H1 (cell line): ENCODE measurements around the gene DPH5. TPM values are rescaled to one million over a fixed set of nuclear protein-coding genes. Genes with fewer than 3 reads are reported as not detected.

Experiments
- CTCF ChIA-PET: fragments of 300-600 bp; sonication (Branson Sonifier 250); formaldehyde crosslinking; loops from one replicate; lab custom pipeline; 2021; ENCODE audit not compliant: partially characterized antibody; lab: Charles Lee
- POLR2A ChIA-PET: fragments of 300-600 bp; sonication (Branson Sonifier 250); formaldehyde crosslinking; loops from one replicate; lab custom pipeline; 2021; ENCODE audit warnings: inconsistent platforms; ENCODE audit not compliant: partially characterized antibody; lab: Charles Lee
- DNase-seq, 2 experiments: peaks; one replicate each; pipeline versions ENCODE4 v3.0.0 to v3.0.0-alpha.2; 2010 to 2022; ENCODE audit warnings: low spot score in 2 of 2, low read depth in 1 of 2, mixed read lengths in 1 of 2
- FAIRE-seq: peaks from 2 replicates; lab custom pipeline; 2011; peaks lifted over from hg19 to GRCh38; lab: Jason Lieb, UNC
- H2AFZ ChIP-seq: 2 replicates; pipeline ENCODE4 v1.8.1; 2012; ENCODE audit warnings: low read length, inconsistent platforms
- H2AK5ac ChIP-seq: 2 replicates; pipeline ENCODE4 v1.6.1; 2013; ENCODE audit warnings: low read depth, low read length
- H2BK120ac ChIP-seq: replicated peaks from 2 replicates; pipeline ENCODE3; 2013; ENCODE audit warnings: low read depth, low read length, inconsistent platforms
- H2BK12ac ChIP-seq: 2 replicates; pipeline ENCODE4 v1.6.1; 2013; ENCODE audit warnings: low read depth, low read length
- H2BK15ac ChIP-seq: 2 replicates; pipeline ENCODE4 v1.6.1; 2013; ENCODE audit warnings: low read length
- H2BK20ac ChIP-seq: 2 replicates; pipeline ENCODE4 v1.6.1; 2013; ENCODE audit warnings: low read length
- H2BK5ac ChIP-seq: 2 replicates; pipeline ENCODE4 v1.6.1; 2013; ENCODE audit warnings: low read depth, low read length
- H3K14ac ChIP-seq: 2 replicates; pipeline ENCODE4 v1.6.1; 2013; ENCODE audit warnings: inconsistent platforms; ENCODE audit not compliant: insufficient read length
- H3K18ac ChIP-seq: 2 replicates; pipeline ENCODE4 v1.6.1; 2013; ENCODE audit warnings: low read length; ENCODE audit errors: extremely low read depth
- H3K23ac ChIP-seq: 2 replicates; pipeline ENCODE4 v1.6.1; 2013; ENCODE audit warnings: inconsistent platforms; ENCODE audit not compliant: insufficient read length
- H3K23me2 ChIP-seq: 2 replicates; pipeline ENCODE4 v1.6.1; 2013; ENCODE audit warnings: low read depth, low read length
- H3K27ac ChIP-seq: 2 replicates; pipeline ENCODE4 v1.6.1; 2011; ENCODE audit warnings: low read depth, low read length, inconsistent platforms
- H3K27me3 ChIP-seq, 4 experiments: replicated peaks in 1 of 4; 1 replicate in 1 of 4; 2 replicates in 3 of 4; pipeline versions ENCODE4 v1.6.1 to v1.8.1; 2011 to 2013; ENCODE audit warnings: low read length in 3 of 4, mild to moderate bottlenecking in 3 of 4, inconsistent platforms in 2 of 4, mixed read lengths in 2 of 4, moderate library complexity in 1 of 4; ENCODE audit not compliant: control insufficient read depth in 3 of 4, insufficient read depth in 3 of 4; ENCODE audit errors: extremely low read depth in 1 of 4
- H3K36me3 ChIP-seq, 4 experiments: 2 replicates each; pipeline versions ENCODE4 v1.6.1 to v1.8.1; 2011 to 2013; ENCODE audit warnings: mild to moderate bottlenecking in 4 of 4, low read length in 3 of 4, moderate library complexity in 2 of 4, control low read depth in 1 of 4, inconsistent platforms in 1 of 4; ENCODE audit not compliant: insufficient read depth in 4 of 4, control insufficient read depth in 2 of 4
- H3K4ac ChIP-seq: replicated peaks from 2 replicates; pipeline ENCODE3; 2013; ENCODE audit warnings: low read length, low read depth, mixed read lengths, inconsistent platforms; ENCODE audit not compliant: insufficient read length
- H3K4me1 ChIP-seq, 4 experiments: replicated peaks in 1 of 4; 1 replicate in 1 of 4; 2 replicates in 3 of 4; pipeline versions ENCODE4 v1.6.1 to v1.8.1; 2011 to 2013; ENCODE audit warnings: low read length in 3 of 4, inconsistent platforms in 2 of 4, mixed read lengths in 1 of 4; ENCODE audit not compliant: insufficient read depth in 4 of 4, control insufficient read depth in 3 of 4
- H3K4me2 ChIP-seq, 2 experiments: 2 replicates each; pipeline versions ENCODE4 v1.6.1 to v1.8.1; 2011 to 2013; ENCODE audit warnings: low read depth in 2 of 2, low read length in 2 of 2, control low read depth in 1 of 2, inconsistent platforms in 1 of 2, mild to moderate bottlenecking in 1 of 2; ENCODE audit not compliant: insufficient read depth in 1 of 2
- H3K4me3 ChIP-seq, 4 experiments: fragments of 200-600, 300-600 bp in 1 of 4; sonication (generic), shearing (Covaris generic), sonication (Bioruptor Twin) in 1 of 4; 2 replicates each; pipeline versions ENCODE4 v1.5.1 to v1.8.1; 2011 to 2016; ENCODE audit warnings: low read length in 4 of 4, low read depth in 3 of 4, control low read depth in 2 of 4, inconsistent platforms in 2 of 4, mild to moderate bottlenecking in 2 of 4, mixed read lengths in 1 of 4, moderate library complexity in 1 of 4; ENCODE audit not compliant: insufficient read depth in 2 of 4; ENCODE audit errors: extremely low read depth in 1 of 4
- H3K56ac ChIP-seq: replicated peaks from 2 replicates; pipeline ENCODE3; 2013; ENCODE audit warnings: low read depth, mild to moderate bottlenecking, mixed read lengths, low read length, inconsistent platforms; ENCODE audit not compliant: insufficient read length
- H3K79me1 ChIP-seq: 2 replicates; pipeline ENCODE4 v1.6.1; 2013; ENCODE audit warnings: low read depth, low read length, control low read depth
- H3K79me2 ChIP-seq, 2 experiments: 2 replicates each; pipeline versions ENCODE4 v1.6.1 to v1.8.1; 2012 to 2013; ENCODE audit warnings: low read length in 2 of 2, mild to moderate bottlenecking in 2 of 2, inconsistent platforms in 1 of 2; ENCODE audit not compliant: insufficient read depth in 2 of 2, control insufficient read depth in 1 of 2
- H3K9ac ChIP-seq, 4 experiments: replicated peaks in 1 of 4; 1 replicate in 1 of 4; 2 replicates in 3 of 4; pipeline versions ENCODE4 v1.6.1 to v1.8.1; 2011 to 2013; ENCODE audit warnings: low read depth in 3 of 4, low read length in 3 of 4, control low read depth in 2 of 4, mild to moderate bottlenecking in 2 of 4, moderate library complexity in 2 of 4, inconsistent platforms in 1 of 4; ENCODE audit errors: extremely low read depth in 1 of 4
- H3K9me3 ChIP-seq, 2 experiments: 2 replicates each; pipeline versions ENCODE4 v1.6.1 to v1.8.1; 2012 to 2013; ENCODE audit warnings: mild to moderate bottlenecking in 2 of 2, moderate library complexity in 2 of 2, control low read depth in 1 of 2, inconsistent platforms in 1 of 2, low read depth in 1 of 2, low read length in 1 of 2, mixed read lengths in 1 of 2; ENCODE audit not compliant: insufficient read depth in 2 of 2
- H4K20me1 ChIP-seq, 2 experiments: replicated peaks in 1 of 2; 2 replicates each; pipeline versions ENCODE3 to v1.8.1; 2011 to 2013; ENCODE audit warnings: inconsistent platforms in 2 of 2, low read length in 2 of 2, mild to moderate bottlenecking in 1 of 2; ENCODE audit not compliant: insufficient read depth in 2 of 2, control insufficient read depth in 1 of 2
- H4K5ac ChIP-seq: 2 replicates; pipeline ENCODE4 v1.6.1; 2013; ENCODE audit warnings: low read length, low read depth, mixed read lengths, inconsistent platforms; ENCODE audit not compliant: insufficient read length
- H4K8ac ChIP-seq: 2 replicates; pipeline ENCODE4 v1.8.0; 2013; ENCODE audit warnings: mild to moderate bottlenecking, moderate library complexity, low read length, inconsistent platforms; ENCODE audit not compliant: insufficient read depth; ENCODE audit errors: extremely low read depth
- H4K91ac ChIP-seq: replicated peaks from 2 replicates; pipeline ENCODE3; 2013; ENCODE audit warnings: low read length, mixed read lengths, inconsistent platforms; ENCODE audit not compliant: insufficient read length
- BCL11A ChIP-seq, 2 experiments: IDR thresholded peaks; one replicate each; pipeline ENCODE4 v1.6.1; 2011; ENCODE audit warnings: low read depth in 2 of 2, low read length in 2 of 2, mild to moderate bottlenecking in 2 of 2
- CEBPB ChIP-seq: IDR thresholded peaks from 2 replicates; pipeline ENCODE4 v1.6.1; 2012; ENCODE audit warnings: low read depth, low read length
- E2F6 ChIP-seq: IDR thresholded peaks from 2 replicates; pipeline ENCODE4 v1.6.1; 2012; ENCODE audit warnings: inconsistent platforms
- EP300 ChIP-seq, 2 experiments: IDR thresholded peaks; 1 replicate in 1 of 2; 2 replicates in 1 of 2; pipeline ENCODE4 v1.6.1; 2011 to 2012; ENCODE audit warnings: low read depth in 2 of 2, low read length in 2 of 2, mild to moderate bottlenecking in 2 of 2, borderline replicate concordance in 1 of 2, inconsistent platforms in 1 of 2, moderate library complexity in 1 of 2
- JUND ChIP-seq: IDR thresholded peaks from 2 replicates; pipeline ENCODE4 v1.6.1; 2011; ENCODE audit warnings: mild to moderate bottlenecking, improper control_type of control experiment, low read length
- MAFK ChIP-seq: IDR thresholded peaks from 2 replicates; pipeline ENCODE4 v1.6.1; 2012; ENCODE audit warnings: low read depth, mild to moderate bottlenecking, improper control_type of control experiment, low read length
- PHF8 ChIP-seq: fragments of 200-600 bp; sonication (generic); conservative IDR thresholded peaks from 2 replicates; pipeline ENCODE4 v1.7.1; 2012; ENCODE audit warnings: low read depth, mild to moderate bottlenecking, inconsistent platforms, low read length, moderate library complexity
- POLR2A ChIP-seq, 2 experiments: IDR thresholded peaks; 1 replicate in 1 of 2; 2 replicates in 1 of 2; pipeline ENCODE4 v1.6.1; 2011; ENCODE audit warnings: low read depth in 2 of 2, low read length in 2 of 2, mild to moderate bottlenecking in 2 of 2; ENCODE audit errors: control extremely low read depth in 1 of 2
- POLR2AphosphoS5 ChIP-seq: IDR thresholded peaks from 2 replicates; pipeline ENCODE4 v1.6.1; 2011; ENCODE audit warnings: low read depth, low read length
- RAD21 ChIP-seq, 2 experiments: IDR thresholded peaks in 1 of 2; conservative IDR thresholded peaks in 1 of 2; 2 replicates each; pipeline ENCODE4 v1.6.1; 2011; ENCODE audit warnings: low read depth in 2 of 2, low read length in 2 of 2, improper control_type of control experiment in 1 of 2, inconsistent platforms in 1 of 2, mild to moderate bottlenecking in 1 of 2, moderate library complexity in 1 of 2
- SP4 ChIP-seq: IDR thresholded peaks from 2 replicates; pipeline ENCODE4 v1.6.1; 2012; ENCODE audit warnings: low read length, inconsistent platforms
- SRF ChIP-seq: IDR thresholded peaks from 2 replicates; pipeline ENCODE4 v1.6.1; 2011; ENCODE audit warnings: mild to moderate bottlenecking, low read depth, low read length, moderate library complexity
- TCF12 ChIP-seq: IDR thresholded peaks from 2 replicates; pipeline ENCODE4 v1.6.1; 2011; ENCODE audit warnings: low read depth, mild to moderate bottlenecking, low read length
- ZNF274 ChIP-seq: IDR thresholded peaks from 2 replicates; pipeline ENCODE4 v1.7.0; 2012; ENCODE audit warnings: low read length, borderline replicate concordance; ENCODE audit errors: extremely low read depth
- WGBS, 2 experiments: shearing (Covaris generic) in 1 of 2; methylation state at CpG; one replicate each; pipeline versions ENCODE4 v1.1.6 to v1.1.7; 2013 to 2015; ENCODE audit warnings: low lambda C conversion rate in 2 of 2, mixed read lengths in 2 of 2, inconsistent platforms in 1 of 2, low coverage in 1 of 2, missing lambda C conversion rate in 1 of 2; ENCODE audit not compliant: insufficient replicate concordance in 2 of 2, insufficient coverage in 1 of 2, insufficient read length in 1 of 2; ENCODE audit errors: extremely low coverage in 1 of 2, missing lambda C conversion rate in 1 of 2; 5-methylcytosine and 5-hydroxymethylcytosine counted together
- polyA plus RNA-seq, 7 experiments: library from polyadenylated mRNA; depleted of rRNA in 3 of 7; stranded (reverse) in 5 of 7; unstranded in 2 of 7; fragments of >200 nt in 5 of 7; fragments of 200-250 nt in 2 of 7; gene quantifications; 1 replicate in 5 of 7; 2 replicates in 1 of 7; 4 replicates in 1 of 7; pipeline versions ENCODE4 v1.2.1 to v1.2.3, GENCODE V29; 2011 to 2013; ENCODE audit warnings: missing spikeins in 2 of 7, mixed read lengths in 2 of 7
- total RNA-seq: library from RNA; stranded (reverse); fragmentation: NEBNext Ultra II Directional; extraction: Animal tissue kit (Norgen Biotek cat#: 25700); gene quantifications from 2 replicates; pipeline ENCODE4 v1.2.1, GENCODE V29; 2021

The DPH5 gene
- total and polyA plus RNA-seq, 2 of the 8 experiments (the other 6 are each of a cell fraction or from before 2014, with no cell fraction given), result 67.7 to 106 TPM

- no peak overlapping the region for H3K9ac ChIP-seq
- no peak overlapping the region for H4K91ac ChIP-seq
- H3K56ac ChIP-seq, result no peak overlapping the region
- H4K5ac ChIP-seq, result no peak overlapping the region
- H3K4ac ChIP-seq, result no peak overlapping the region
- no peak overlapping the region for H2BK15ac ChIP-seq
- H2BK12ac ChIP-seq, result no peak overlapping the region
- no peak overlapping the region for H3K4me2 ChIP-seq
- H3K27me3 ChIP-seq, result no peaks in the 10 kb centered on the region
- no peak overlapping the region for H3K23ac ChIP-seq
- POLR2A ChIA-PET, result interaction anchor here (0.6 kb wide), 1 partner anchor 1092 kb away, joined by 3 read pairs; no protein-coding TSS in a partner anchor
- H3K9me3 ChIP-seq, result no peaks in the 10 kb centered on the region
- WGBS, 2 experiments, result 89% methylated on average over 1 of the region's 1 CpG; no CpG with 5 or more reads in 1 of the 2 experiments
- no peak overlapping the region for H3K18ac ChIP-seq
- no peak overlapping the region for H2BK5ac ChIP-seq
- no peak overlapping the region for H4K8ac ChIP-seq
- H3K79me2 ChIP-seq, result 0 out of 4 replicates have a peak, but pooled peaks cover 0 to 4% of the 10 kb centered on the region in 2 experiments
- H2BK120ac ChIP-seq, result no peak overlapping the region
- no peak overlapping the region for H3K4me3 ChIP-seq
- no peak overlapping the region for H3K27ac ChIP-seq
- CTCF ChIA-PET, result interaction anchor here (1.6 to 1.8 kb wide), 2 partner anchors 274 to 344 kb away, joined by 3 to 6 read pairs; no protein-coding TSS in a partner anchor
- H4K20me1 ChIP-seq, result no peaks in the 10 kb centered on the region
- H2BK20ac ChIP-seq, result no peak overlapping the region
- H3K36me3 ChIP-seq, result peaks cover 0 to 22% (median 0%) of the 10 kb centered on the region in 4 experiments; a peak in 1 of 8 replicates
- no peak overlapping the region for H2AK5ac ChIP-seq
- H3K4me1 ChIP-seq, result no peaks in the 10 kb centered on the region; a peak in 1 of 7 replicates
- no peaks in the 10 kb centered on the region for H3K79me1 ChIP-seq
- H2AFZ ChIP-seq, result no peak overlapping the region
- no peaks in the 10 kb centered on the region for H3K23me2 ChIP-seq
- FAIRE-seq, result no peak
- no peak overlapping the region for H3K14ac ChIP-seq
- DNase-seq, result no peak
- TF ChIP-seq POLR2A (IDR thresholded peaks at IDR 0.05; ENCODE audit: control extremely low read depth in 1 of 2, low read depth in 2 of 2, low read length in 2 of 2) (no peak), TCF12 (no peak), JUND (no peak), ZNF274 (no peak), POLR2AphosphoS5 (no peak), MAFK (no peak), EP300 (IDR thresholded peaks at IDR 0.05; ENCODE audit: borderline replicate concordance in 1 of 2, low read depth in 2 of 2, low read length in 2 of 2) (no peak), E2F6 (no peak), SP4 (no peak), BCL11A (IDR thresholded peaks at IDR 0.05; ENCODE audit: low read depth in 2 of 2, low read length in 2 of 2) (no peak), RAD21 (IDR thresholded peaks at IDR 0.05 in 1 of 2, conservative IDR thresholded peaks at IDR 0.05 in 1 of 2; ENCODE audit: low read depth in 2 of 2, low read length in 2 of 2) (no peak), PHF8 (no peak), SRF (no peak), CEBPB (no peak)
Observed at GRCh38 chr1:101013776-101014175, 11.8 kb downstream of the DPH5 start.
